Measurements from ENCODE around the gene RIPOR3. TPM values are rescaled to one million over a fixed set of nuclear protein-coding genes. Genes with fewer than 3 reads are reported as not detected.

The RIPOR3 gene
- total RNA-seq (2022; extraction: Qiagen RNA extraction) = 0.06 TPM in 1 of 5 replicates, not detected in the others

GRCh38 chr20:50690650-50691572 lies at the start of gene RIPOR3:
Gene RIPOR3, minus strand, starts transcription at chr20:50691542. Its CDS starts 414 bp downstream, at chr20:50691128.

GRCh38 chr20:50731055-50731929 lies 40.0 kb upstream of the RIPOR3 start, which contains the start of gene PARD6B:
Gene PARD6B, plus strand, starts transcription at chr20:50731580. Its CDS starts 207 bp downstream, at chr20:50731787.

Other genes starting within 250 kb of the RIPOR3 start
- gene PTPN1, start 181.2 kb downstream of the RIPOR3 start, total RNA-seq (2022; extraction: Qiagen RNA extraction) = 49.4 to 57.0 TPM (median 54.3 TPM) in 5 replicates
- 2.9 to 4.7 TPM (median 3.5 TPM) in 5 replicates for gene PARD6B, start 40.0 kb upstream of the RIPOR3 start, total RNA-seq (2022; extraction: Qiagen RNA extraction)
- gene BCAS4, start 103.5 kb upstream of the RIPOR3 start, total RNA-seq (2022; extraction: Qiagen RNA extraction) = 26.5 to 34.5 TPM (median 30.7 TPM) in 5 replicates
- gene ADNP, start 239.9 kb upstream of the RIPOR3 start, total RNA-seq (2022; extraction: Qiagen RNA extraction) = 39.0 to 49.3 TPM (median 41.4 TPM) in 5 replicates

All from A549 treated with Mapracorat at 1 μM for 4 hours (cell line).